ENCODE data around the gene LZTS2.

DNA sequence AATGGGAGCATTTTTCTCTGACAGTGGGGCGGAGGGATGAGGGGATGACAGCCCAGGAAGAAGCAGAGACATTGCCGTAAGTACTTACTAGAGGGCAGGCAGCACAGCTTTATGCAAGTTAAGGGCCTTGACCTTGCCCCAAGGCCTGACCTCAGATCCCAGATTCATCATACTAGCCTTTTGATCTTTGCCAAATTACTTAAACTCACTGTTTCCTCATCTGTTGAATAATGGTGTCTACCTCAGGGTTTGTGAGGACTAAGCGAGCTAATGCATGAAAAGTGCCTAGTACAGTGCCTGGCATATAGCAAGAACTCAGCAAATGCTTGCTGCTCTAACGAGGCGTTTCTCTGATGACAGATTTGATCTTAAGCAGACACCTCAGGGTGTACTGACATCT lies 33.8 kb upstream of the LZTS2 start:
- TF ChIP-seq CTCF (IDR thresholded peaks at IDR 0.05 in 2 of 3, conservative IDR thresholded peaks at IDR 0.05 in 1 of 3; ENCODE audit: borderline replicate concordance in 1 of 3, insufficient read depth in 1 of 3, low read depth in 2 of 3, low read length in 2 of 3) (no peak), POLR2AphosphoS5 (IDR thresholded peaks at IDR 0.05; ENCODE audit: low read depth, low read length) (no peak), JUND (IDR thresholded peaks at IDR 0.05) (no peak), EZH2phosphoT487 (IDR thresholded peaks at IDR 0.05; ENCODE audit: borderline replicate concordance) (no peak), EZH2 (IDR thresholded peaks at IDR 0.05) (no peak), POLR2A (IDR thresholded peaks at IDR 0.05; ENCODE audit: borderline replicate concordance, extremely low read depth, insufficient read depth, insufficient read length) (no peak)
